Ureter (tissue), 1 donor: Measurements from ENCODE around the gene TIMM23. TPM values are rescaled to one million over a fixed set of nuclear protein-coding genes. Genes with fewer than 3 reads are reported as not detected.
"Not testable (repeated sequence)": the region's sequence is repeated elsewhere in the genome, so short reads cannot be mapped to it uniquely, and the experiment has no call there.

Source experiments
- DNase-seq: peaks from one replicate; pipeline ENCODE4 v3.0.0-alpha.2; 2020; ENCODE audit warnings: low spot score
- total RNA-seq: library from RNA; stranded (reverse); gene quantifications from one replicate; pipeline ENCODE4 v1.2.4, GENCODE V29; 2023
- donor health status: DM: yes; HTN: yes; CAD: no.

Gene TIMM23, protein sequence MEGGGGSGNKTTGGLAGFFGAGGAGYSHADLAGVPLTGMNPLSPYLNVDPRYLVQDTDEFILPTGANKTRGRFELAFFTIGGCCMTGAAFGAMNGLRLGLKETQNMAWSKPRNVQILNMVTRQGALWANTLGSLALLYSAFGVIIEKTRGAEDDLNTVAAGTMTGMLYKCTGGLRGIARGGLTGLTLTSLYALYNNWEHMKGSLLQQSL
- 56.5 TPM for total RNA-seq

DNA sequence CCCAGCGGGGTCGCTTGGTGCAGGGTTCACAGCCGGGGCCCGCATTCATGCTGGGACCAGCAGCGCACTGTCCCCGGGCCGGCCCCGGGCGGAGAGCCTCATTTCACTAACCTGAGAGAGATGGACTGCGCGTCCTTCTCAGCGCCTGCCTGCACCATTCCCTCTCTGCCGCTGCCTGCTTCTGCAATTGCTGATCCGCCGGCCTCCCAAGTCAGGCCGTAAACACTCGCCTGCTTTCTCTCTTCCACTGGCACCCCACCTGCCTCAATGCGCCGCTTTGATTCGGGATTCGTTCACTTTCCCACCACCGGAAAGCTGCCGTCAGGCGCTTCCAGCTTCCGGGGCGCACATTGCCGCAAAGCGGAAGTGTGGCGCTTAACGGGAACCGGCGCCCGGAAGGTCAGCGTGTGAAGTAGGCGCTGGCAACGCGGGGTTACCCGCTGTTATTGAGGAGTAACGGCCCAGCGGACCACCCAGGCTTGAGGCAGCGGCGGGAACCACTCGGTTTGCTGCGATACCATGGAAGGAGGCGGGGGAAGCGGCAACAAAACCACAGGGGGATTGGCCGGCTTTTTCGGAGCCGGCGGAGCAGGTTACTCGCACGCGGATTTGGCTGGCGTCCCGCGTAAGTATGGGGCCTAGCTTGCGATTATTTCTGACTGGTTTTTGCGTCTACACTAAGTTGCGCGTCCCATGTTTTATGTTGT is at the start of gene TIMM23:
Gene TIMM23, plus strand, starts transcription at position 384 of the 707 bp plus-strand sequence. Its CDS starts 136 bp downstream, at position 520.
- peak; percentile 85 for DNase-seq

DNA sequence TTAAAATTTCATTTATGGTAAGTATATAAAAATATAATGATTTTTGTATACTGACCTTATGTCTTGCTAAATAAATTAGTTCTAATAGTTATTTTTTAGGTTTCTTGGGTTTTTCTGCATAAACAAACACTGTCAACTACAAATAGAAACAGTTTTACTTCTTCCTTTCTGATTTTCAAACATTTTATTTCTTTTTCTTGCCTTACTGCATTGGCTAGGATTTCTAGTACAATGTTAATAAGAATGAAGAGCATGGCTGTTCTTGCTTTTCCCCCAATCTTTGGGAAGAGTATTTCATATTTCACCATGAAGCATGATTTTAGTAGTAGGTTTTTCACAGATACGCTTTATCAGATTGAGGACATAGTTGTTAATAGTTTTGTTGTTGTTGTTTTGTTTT is 45.5 kb upstream of the TIMM23 start:
- not testable (repeated sequence) for DNase-seq

DNA sequence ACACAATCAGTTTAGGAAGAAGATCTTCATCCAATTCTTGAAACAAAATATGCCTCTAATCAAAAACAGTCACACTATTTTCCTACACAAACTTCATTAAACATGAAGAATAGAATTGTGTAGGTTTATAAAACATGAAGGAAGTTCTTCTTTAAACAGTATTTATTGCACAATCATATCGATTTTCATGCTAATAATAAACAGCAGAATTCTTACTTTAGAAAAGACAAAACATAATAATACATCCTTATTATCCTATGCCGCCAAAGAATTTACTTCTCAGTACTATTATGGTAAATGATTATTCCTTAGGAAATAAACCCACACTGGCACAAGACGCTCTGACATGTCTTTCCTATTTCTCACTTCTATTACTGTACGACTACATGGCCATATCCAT is 41.0 kb upstream of the TIMM23 start:
- not testable (repeated sequence) for DNase-seq

DNA sequence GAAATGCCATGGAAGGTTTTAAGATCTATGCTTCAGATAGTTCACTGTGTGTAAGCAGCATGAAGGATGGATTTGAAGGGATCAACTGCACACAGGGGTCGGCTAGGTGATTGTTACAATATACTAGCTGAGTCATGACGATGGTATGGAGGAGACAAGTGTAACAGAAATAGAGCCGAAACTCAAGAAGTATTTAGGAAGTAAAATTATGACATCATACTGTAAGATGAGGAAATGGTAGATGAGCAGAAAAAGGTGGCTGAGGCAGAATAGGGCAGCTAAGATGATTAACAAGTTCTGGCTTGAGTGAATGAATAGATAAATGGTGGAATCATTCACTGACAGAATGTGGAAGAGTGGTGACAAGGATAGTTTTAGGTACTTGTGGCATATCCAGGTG is 37.5 kb upstream of the TIMM23 start:
- DNase-seq = not testable (repeated sequence)

DNA sequence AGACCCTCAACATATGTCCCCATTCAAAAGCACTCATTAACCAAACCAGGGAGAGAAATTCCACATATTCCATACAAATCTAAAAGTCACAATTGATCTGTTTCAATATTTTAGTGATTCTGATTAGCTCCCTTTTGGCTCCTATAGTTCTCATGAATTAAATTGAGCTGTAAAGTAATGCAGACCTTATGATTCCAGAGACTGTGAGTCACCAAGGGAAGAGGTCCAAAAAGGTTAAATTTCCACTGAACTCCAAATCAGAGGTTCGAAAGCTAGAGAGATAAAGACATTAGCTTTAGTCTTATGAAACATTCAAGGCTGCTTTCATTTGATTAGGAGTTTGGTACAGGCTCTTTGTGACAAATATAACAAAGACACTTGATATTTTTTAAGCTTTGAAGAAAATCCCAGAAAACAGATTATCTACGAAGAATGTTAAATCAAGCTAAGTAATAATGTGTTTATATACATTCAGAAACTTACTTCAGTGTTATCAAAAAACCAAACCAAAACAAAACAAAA is 33.1 kb upstream of the TIMM23 start:
- DNase-seq = not testable (repeated sequence)

DNA sequence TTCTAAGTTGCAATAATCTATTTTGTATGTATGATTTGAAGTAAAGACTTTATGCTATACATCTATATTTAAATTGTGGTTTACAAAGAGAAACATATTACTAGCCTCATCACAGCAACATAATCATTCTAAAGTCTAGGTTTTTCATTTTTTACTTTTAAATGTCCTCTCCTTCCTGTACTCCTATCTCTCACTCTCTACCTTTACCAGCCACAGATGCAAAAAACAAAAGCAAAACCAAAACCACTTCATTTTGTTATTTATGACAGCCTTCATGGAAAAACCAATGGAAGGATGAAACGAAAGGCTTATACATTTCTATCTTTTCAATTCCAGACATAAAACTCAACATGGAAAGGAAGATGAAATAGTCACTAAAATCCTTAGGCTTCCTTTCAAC is 31.1 kb upstream of the TIMM23 start:
- DNase-seq = not testable (repeated sequence)

DNA sequence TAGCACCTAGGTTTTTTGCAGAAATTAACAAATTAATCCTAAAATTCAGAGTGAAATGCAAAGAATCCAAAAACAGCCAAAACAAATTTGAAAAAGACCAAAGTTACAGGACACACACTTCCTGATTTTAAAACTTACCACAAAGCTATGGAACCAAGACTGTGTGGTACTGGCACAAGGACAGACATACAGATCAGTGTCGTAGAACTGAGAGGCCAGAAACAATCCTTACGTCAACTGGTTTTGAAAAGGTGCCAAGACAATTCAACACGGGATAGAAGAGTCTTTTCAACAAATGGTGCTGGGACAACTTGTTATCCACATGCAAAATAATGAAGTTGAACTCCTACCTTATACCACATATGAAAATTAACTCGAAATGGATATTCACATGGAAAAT is 26.8 kb upstream of the TIMM23 start:
- not testable (repeated sequence) for DNase-seq

DNA sequence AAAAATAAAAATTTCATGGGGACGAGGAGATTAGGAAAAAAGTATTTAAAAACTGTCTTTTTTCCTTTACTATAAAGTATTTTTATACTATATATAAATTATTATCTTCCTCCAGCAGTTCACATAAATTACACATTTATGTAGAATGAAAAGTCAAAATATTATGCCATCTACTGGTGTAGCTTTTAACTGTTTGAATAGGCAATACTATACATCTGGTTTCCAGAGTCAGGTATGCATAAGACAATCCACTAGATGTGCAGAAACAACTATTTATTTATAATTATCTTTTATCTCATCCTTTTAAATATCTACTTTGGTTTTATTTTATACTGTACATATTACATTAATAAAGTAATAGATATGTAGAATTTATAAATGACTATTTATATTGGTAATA is 24.9 kb upstream of the TIMM23 start:
- DNase-seq = not testable (repeated sequence)

DNA sequence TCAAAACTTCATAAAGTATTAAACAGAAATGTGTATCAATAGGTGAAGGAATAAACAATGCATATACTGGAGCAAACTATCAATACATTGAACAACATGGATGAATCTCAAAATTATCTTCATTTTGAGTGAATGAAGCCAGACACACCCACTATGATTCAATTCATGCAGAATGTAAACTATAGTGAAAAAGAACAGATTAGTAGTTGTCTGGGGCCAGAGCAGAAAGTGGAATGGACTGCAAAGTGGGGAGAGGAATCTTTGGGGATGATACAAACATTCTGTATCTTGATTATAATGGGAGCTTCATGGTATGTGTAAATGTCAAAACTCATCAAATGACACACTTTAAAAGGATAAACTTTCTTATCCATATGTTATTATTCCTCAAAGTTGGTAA is 23.5 kb upstream of the TIMM23 start:
- DNase-seq = not testable (repeated sequence)

DNA sequence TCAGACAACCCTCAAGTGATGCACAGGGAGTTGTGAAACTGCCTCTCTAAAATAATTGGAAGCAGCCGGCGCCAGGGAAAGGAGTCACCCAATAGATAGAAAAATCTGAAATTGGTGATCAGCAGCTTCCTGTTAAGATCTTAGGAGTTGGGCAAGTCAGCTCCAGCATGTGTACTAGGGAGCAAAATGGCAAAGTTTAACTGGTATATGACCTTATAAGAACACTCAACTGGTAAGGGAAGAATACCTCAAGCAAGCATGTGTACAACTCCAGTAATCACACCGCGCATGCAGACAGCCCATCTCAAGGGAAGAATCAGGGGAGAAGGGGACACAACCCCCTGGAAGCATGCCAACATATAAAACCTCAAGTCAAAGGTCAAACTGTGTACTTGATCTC is 17.9 kb upstream of the TIMM23 start:
- not testable (repeated sequence) for DNase-seq

DNA sequence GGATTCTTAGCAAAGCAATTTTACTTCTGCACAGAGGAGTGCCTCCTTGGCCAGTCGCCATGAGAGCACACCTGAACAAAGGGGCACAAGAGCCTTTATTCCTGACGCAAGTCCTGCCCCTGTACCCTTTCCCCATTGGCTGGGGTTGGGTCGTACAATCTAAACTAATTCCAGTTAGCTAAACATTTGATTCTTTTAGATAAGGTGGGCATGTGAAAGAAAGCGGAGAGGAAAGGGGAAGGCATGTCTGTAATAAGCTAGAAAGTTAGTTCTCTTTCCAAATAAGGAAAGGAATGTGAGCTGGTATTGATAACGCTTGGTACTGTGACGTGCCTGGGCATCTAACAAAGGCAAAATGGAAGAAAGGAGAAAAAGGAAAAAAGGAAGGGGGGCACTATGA is 15.7 kb upstream of the TIMM23 start:
- not testable (repeated sequence) for DNase-seq

DNA sequence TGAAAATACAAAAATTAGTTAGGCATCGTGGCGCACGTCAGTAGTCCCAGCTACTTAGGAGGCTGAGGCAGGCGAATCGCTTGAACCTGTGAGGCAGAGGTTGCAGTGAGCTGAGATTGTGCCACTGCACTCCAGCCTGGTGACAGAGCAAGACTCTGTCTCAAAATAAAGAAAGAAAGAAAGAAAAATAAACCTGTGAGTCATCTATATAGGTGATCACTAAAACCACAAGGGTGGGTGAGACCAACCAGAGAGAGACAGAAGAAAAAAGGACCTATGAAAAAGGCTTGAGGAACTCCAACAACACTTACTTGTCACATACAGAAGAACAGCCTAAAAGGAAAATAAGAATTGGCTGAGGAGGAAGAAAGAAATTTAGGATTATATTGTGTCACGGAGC is 14.4 kb upstream of the TIMM23 start:
- not testable (repeated sequence) for DNase-seq

DNA sequence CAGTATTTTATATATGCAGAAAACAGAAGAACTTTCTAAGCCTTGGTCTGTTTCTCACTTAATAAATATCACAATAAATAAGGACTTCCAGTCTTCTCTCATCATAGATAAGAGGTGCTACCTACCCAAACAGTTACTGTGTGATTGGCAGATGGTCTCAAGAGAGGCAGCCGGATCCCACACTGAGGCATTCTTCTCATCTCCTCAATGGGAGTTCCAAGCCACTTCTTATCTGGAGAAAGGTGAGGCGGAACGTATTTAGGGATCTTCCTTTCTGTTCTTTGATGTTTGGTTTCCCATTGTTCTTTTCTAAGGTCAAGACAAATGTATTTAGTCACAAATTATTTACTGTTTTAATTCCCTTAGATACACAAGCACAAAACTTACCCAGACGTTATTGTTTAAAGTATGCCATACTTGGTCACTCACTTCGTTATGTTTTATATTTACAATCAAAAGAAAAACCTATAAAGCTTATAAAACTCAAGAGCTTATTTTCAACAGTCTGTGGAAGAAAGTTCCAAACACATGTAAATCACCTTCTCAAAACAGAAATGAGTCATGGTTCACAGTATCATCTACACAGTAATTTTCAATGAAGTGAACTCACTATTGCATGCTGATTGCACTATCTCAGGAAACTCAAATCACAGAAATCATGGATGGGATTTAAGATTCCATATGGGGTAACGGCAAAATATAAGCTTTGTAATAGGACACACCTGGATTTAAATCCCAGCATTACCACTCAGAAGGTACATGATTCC is 9.4 kb upstream of the TIMM23 start:
- DNase-seq = not testable (repeated sequence)

DNA sequence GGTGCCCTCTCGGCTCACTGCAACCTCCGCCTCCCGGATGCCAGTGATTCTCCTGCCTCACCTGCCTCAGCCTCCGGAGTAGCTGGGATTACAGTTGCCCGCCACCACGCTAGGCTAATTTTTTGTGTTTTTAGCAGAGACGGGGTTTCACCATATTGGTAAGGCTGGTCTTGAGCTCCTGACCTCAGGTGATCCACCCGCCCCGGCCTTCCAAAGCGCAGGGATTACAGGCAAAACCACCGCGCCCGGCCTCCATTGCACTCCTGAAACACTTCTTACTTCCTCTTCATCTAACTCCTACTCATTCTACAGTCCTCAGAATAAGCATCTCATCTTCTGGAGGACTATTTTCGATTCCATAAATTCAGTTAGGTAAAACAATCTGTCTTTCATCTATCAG is 1.3 kb upstream of the TIMM23 start:
- not testable (repeated sequence) for DNase-seq

DNA sequence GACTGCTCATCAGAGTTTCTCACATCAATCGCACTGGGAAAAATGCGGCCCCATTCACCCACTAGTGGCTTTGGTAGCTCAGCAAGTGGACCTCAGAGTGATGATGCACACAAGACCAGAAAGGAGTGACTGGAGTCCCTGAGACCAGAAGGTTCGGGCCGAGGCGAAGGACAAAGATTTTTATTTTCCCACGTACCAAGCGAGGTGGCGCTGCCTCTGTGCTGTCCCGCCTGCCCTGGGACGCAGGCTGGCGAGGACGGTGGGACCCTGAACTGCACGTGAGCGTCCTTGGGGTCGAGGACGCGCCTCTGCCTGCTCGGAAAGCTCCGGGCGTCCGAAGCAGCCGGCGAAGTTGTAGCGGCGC is 565 bp upstream of the TIMM23 start:
- DNase-seq = not testable (repeated sequence)

DNA sequence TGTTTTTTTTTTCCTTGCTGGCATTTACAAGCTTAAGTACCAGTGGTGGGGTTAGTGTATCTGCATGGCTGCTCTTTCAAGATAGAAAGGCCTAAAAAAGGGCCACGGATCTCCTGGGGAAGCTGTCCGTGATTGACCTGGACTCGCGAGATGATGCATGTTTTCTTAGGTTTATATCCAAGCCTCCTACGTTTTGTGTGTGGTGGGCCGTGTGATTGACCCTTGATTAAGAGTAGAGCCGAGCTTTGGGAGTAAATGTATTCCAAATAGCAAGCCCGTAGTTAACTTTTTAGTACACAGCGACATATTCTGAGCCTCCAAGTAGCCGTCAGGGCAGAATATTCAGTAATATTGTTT is 502 bp downstream of the TIMM23 start:
- DNase-seq = not testable (repeated sequence)

DNA sequence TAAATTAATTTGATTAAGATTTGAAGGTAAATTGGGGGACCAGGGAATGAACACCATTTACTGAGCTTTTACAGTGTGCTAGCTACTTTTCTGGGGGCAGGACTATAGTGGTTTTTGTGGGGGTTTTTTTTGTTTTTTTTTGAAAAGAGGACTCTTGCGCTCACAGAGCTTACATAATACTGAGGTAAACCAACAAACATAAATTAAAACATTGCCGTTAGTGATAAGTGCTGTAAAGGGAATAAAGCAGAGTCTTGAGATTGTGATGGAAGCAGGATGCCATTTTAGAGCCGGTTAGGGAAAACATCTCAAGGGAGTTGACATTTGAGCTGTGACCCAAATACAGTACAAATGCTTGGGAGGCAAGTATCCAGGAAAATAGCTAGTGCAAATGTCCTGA is 1.8 kb downstream of the TIMM23 start:
- not testable (repeated sequence) for DNase-seq

DNA sequence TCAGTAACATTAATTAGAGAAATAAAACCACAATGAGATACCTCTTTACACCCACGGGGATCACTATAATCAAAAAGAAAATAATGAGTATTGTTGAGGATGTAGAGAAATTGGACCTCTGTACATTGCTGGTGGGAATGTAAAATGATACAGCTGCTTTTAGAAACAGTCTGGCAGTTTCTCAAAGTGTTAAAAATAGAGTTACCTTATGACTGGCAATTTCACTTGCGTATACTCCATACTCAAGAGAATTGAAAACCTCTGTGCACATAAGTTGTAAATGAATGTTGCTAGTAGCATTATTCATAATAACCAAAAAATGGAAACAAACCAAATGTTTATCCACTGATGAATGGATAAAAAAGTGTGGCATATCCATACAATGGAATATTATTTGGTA is 6.3 kb downstream of the TIMM23 start:
- not testable (repeated sequence) for DNase-seq

DNA sequence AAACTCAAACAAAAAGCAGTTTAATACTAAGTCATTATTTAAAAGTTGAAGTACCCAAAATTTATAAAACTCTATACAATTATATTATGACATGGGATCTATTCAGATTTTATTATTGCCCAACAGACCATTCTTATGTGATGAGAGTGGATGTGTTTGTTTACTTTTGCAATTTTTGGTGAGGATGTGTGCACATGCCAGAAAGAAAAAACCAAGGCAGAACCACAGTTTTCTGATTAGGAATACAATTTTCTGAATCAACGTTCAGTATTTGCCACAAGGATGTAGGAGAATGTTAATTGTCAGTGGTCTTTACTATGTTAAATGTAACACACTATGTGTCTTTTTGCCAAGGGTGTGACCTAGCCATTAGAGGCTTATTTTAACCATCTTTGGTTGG is 9.1 kb downstream of the TIMM23 start:
- DNase-seq = not testable (repeated sequence)

DNA sequence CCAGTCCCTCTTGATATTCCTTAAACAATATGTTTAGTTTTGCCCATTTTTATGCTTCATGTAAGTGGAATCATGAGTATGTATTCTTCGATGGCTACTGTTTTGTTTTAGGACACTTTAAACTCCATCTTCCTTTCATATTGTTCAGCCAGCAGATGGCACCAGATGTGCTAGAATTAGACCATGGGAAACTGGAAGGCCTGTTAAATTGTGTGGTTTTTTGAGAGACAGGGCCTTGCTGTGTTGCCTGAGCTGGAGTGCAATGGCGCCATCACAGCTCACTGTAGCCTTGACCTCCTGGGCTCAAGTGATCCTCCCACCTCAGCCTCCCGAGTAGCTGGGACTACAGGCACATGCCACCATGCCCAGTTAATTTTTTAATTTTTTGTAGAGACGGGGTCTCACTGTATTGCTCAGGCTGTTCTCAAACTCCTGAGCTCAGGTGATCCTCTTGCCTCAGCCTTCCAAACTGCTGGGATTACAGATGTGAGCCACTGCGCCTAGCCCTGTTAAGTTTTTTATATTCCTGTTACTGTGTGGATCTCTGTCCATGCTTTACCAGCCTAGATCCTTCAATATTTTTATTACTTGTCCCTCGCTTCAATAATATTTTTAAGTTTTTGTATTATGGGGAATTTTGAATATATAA is 11.4 kb downstream of the TIMM23 start:
- peak; percentile 45 for DNase-seq

DNA sequence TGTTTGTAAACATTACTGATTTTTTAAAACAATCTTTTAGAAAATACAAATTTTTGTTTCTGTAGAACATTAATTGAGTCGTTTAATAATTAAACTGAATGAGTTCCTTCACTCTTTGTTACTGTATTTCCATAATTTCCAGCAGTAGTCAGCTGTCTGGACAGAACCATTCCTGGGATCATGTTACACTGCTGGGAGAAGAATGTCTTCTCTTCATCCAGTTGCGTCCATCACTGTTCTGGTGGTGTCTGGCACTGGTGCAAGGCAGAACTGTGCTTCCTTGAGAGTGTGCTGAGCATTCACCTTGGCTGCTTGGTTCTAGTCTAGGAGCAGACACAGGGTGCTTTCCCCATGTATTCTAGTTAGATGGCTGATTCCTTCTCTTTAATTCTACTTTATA is 12.2 kb downstream of the TIMM23 start:
- DNase-seq = not testable (repeated sequence)

DNA sequence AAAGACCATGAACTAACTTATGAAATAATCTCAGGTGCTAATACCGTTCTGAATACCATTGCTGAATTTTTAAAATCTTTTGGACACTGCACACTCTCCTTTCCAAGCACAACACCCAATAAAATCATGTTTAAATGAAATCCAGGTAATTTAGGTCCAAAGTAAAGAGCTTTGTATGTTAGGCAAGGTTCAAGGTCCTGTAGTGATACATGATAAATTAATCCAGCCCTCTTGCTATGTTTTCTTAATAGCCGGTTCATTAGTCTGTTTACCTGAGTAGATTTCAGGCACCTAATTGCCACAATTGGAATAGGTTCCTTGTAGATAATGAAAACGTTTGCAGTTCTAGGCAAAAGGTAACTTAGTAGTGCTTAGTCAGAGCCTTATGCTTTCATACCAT is 13.3 kb downstream of the TIMM23 start:
- DNase-seq = not testable (repeated sequence)
